Jurkat, Clone E6-1 (cell line): ENCODE results near the gene SPP2.

Experiments
- DNase-seq: peaks from one replicate; pipeline ENCODE4 v3.0.0-alpha.2; 2011; ENCODE audit warnings: low read depth, low spot score
- H3K4me3 ChIP-seq: 2 replicates; pipeline ENCODE4 v1.5.1; 2011; ENCODE audit warnings: mild to moderate bottlenecking, low read length, control low read depth, moderate library complexity

The SPP2 gene

GRCh38 chr2:234081970-234082822 lies 31.7 kb downstream of the SPP2 start:
- DNase-seq = no peak
- H3K4me3 ChIP-seq = no peak overlapping the region

GRCh38 chr2:234083572-234084348 lies 33.3 kb downstream of the SPP2 start:
- H3K4me3 ChIP-seq = no peak overlapping the region
- no peak for DNase-seq

- H3K4me3 ChIP-seq = no peak overlapping the region
- DNase-seq = no peak
Observed at GRCh38 chr2:234091432-234091879, 41.0 kb downstream of the SPP2 start.

GRCh38 chr2:234091883-234092282 lies 41.4 kb downstream of the SPP2 start:
- no peak for DNase-seq
- no peak overlapping the region for H3K4me3 ChIP-seq

GRCh38 chr2:234092344-234092743 lies 41.8 kb downstream of the SPP2 start:
- DNase-seq = no peak
- no peak overlapping the region for H3K4me3 ChIP-seq

- DNase-seq = no peak
- H3K4me3 ChIP-seq = no peak overlapping the region
Observed at GRCh38 chr2:234095301-234095700, 44.8 kb downstream of the SPP2 start.

- H3K4me3 ChIP-seq = no peak overlapping the region
- DNase-seq = no peak
Observed at GRCh38 chr2:234096164-234096563, 45.7 kb downstream of the SPP2 start.

GRCh38 chr2:234098681-234099080 lies 48.2 kb downstream of the SPP2 start:
- no peak overlapping the region for H3K4me3 ChIP-seq
- DNase-seq = no peak

- DNase-seq = no peak
- no peak overlapping the region for H3K4me3 ChIP-seq
Observed at GRCh38 chr2:234099266-234099665, 48.8 kb downstream of the SPP2 start.

- H3K4me3 ChIP-seq = no peak overlapping the region
- peak; percentile 52 for DNase-seq
Observed at GRCh38 chr2:234100686-234101085, 50.2 kb downstream of the SPP2 start.

GRCh38 chr2:234102112-234102511 lies 51.6 kb downstream of the SPP2 start:
- no peak overlapping the region for H3K4me3 ChIP-seq
- DNase-seq = peak; percentile 28

GRCh38 chr2:234107861-234108260 lies 57.4 kb downstream of the SPP2 start:
- DNase-seq = no peak
- no peak overlapping the region for H3K4me3 ChIP-seq

- no peak overlapping the region for H3K4me3 ChIP-seq
- no peak for DNase-seq
Observed at GRCh38 chr2:234109321-234109720, 58.8 kb downstream of the SPP2 start.

GRCh38 chr2:234110219-234110618 lies 59.7 kb downstream of the SPP2 start:
- H3K4me3 ChIP-seq = no peak overlapping the region
- peak; percentile 15 for DNase-seq

GRCh38 chr2:234111523-234111922 lies 61.0 kb downstream of the SPP2 start:
- no peak for DNase-seq
- no peak overlapping the region for H3K4me3 ChIP-seq

GRCh38 chr2:234116010-234116409 lies 65.5 kb downstream of the SPP2 start:
- no peak for DNase-seq

GRCh38 chr2:234121999-234122398 lies 71.5 kb downstream of the SPP2 start:
- no peak overlapping the region for H3K4me3 ChIP-seq
- DNase-seq = no peak

More at GRCh38 chr2:234116010-234116409, 65.5 kb downstream of the SPP2 start:
- no peak overlapping the region for H3K4me3 ChIP-seq

GRCh38 chr2:234125451-234126145 lies 75.1 kb downstream of the SPP2 start:
- no peak for DNase-seq
- no peak overlapping the region for H3K4me3 ChIP-seq

- H3K4me3 ChIP-seq = no peak overlapping the region
- no peak for DNase-seq
Observed at GRCh38 chr2:234126146-234126470, 75.6 kb downstream of the SPP2 start.
